H1 (cell line): ENCODE results near the gene CACNB4. TPM values are rescaled to one million over a fixed set of nuclear protein-coding genes. Genes with fewer than 3 reads are reported as not detected.

Source experiments
- CTCF ChIA-PET: fragments of 300-600 bp; sonication (Branson Sonifier 250); formaldehyde crosslinking; loops from one replicate; lab custom pipeline; 2021; ENCODE audit not compliant: partially characterized antibody; lab: Charles Lee
- POLR2A ChIA-PET: fragments of 300-600 bp; sonication (Branson Sonifier 250); formaldehyde crosslinking; loops from one replicate; lab custom pipeline; 2021; ENCODE audit warnings: inconsistent platforms; ENCODE audit not compliant: partially characterized antibody; lab: Charles Lee
- DNase-seq, 2 experiments: peaks; one replicate each; pipeline versions ENCODE4 v3.0.0 to v3.0.0-alpha.2; 2010 to 2022; ENCODE audit warnings: low spot score in 2 of 2, low read depth in 1 of 2, mixed read lengths in 1 of 2
- FAIRE-seq: peaks from 2 replicates; lab custom pipeline; 2011; peaks lifted over from hg19 to GRCh38; lab: Jason Lieb, UNC
- H2AFZ ChIP-seq: 2 replicates; pipeline ENCODE4 v1.8.1; 2012; ENCODE audit warnings: low read length, inconsistent platforms
- H2AK5ac ChIP-seq: 2 replicates; pipeline ENCODE4 v1.6.1; 2013; ENCODE audit warnings: low read depth, low read length
- H2BK120ac ChIP-seq: replicated peaks from 2 replicates; pipeline ENCODE3; 2013; ENCODE audit warnings: low read depth, low read length, inconsistent platforms
- H2BK12ac ChIP-seq: 2 replicates; pipeline ENCODE4 v1.6.1; 2013; ENCODE audit warnings: low read depth, low read length
- H2BK15ac ChIP-seq: 2 replicates; pipeline ENCODE4 v1.6.1; 2013; ENCODE audit warnings: low read length
- H2BK20ac ChIP-seq: 2 replicates; pipeline ENCODE4 v1.6.1; 2013; ENCODE audit warnings: low read length
- H2BK5ac ChIP-seq: 2 replicates; pipeline ENCODE4 v1.6.1; 2013; ENCODE audit warnings: low read depth, low read length
- H3K14ac ChIP-seq: 2 replicates; pipeline ENCODE4 v1.6.1; 2013; ENCODE audit warnings: inconsistent platforms; ENCODE audit not compliant: insufficient read length
- H3K18ac ChIP-seq: 2 replicates; pipeline ENCODE4 v1.6.1; 2013; ENCODE audit warnings: low read length; ENCODE audit errors: extremely low read depth
- H3K23ac ChIP-seq: 2 replicates; pipeline ENCODE4 v1.6.1; 2013; ENCODE audit warnings: inconsistent platforms; ENCODE audit not compliant: insufficient read length
- H3K23me2 ChIP-seq: 2 replicates; pipeline ENCODE4 v1.6.1; 2013; ENCODE audit warnings: low read depth, low read length
- H3K27ac ChIP-seq: 2 replicates; pipeline ENCODE4 v1.6.1; 2011; ENCODE audit warnings: low read depth, low read length, inconsistent platforms
- H3K27me3 ChIP-seq, 4 experiments: replicated peaks in 1 of 4; 1 replicate in 1 of 4; 2 replicates in 3 of 4; pipeline versions ENCODE4 v1.6.1 to v1.8.1; 2011 to 2013; ENCODE audit warnings: low read length in 3 of 4, mild to moderate bottlenecking in 3 of 4, inconsistent platforms in 2 of 4, mixed read lengths in 2 of 4, moderate library complexity in 1 of 4; ENCODE audit not compliant: control insufficient read depth in 3 of 4, insufficient read depth in 3 of 4; ENCODE audit errors: extremely low read depth in 1 of 4
- H3K36me3 ChIP-seq, 4 experiments: 2 replicates each; pipeline versions ENCODE4 v1.6.1 to v1.8.1; 2011 to 2013; ENCODE audit warnings: mild to moderate bottlenecking in 4 of 4, low read length in 3 of 4, moderate library complexity in 2 of 4, control low read depth in 1 of 4, inconsistent platforms in 1 of 4; ENCODE audit not compliant: insufficient read depth in 4 of 4, control insufficient read depth in 2 of 4
- H3K4ac ChIP-seq: replicated peaks from 2 replicates; pipeline ENCODE3; 2013; ENCODE audit warnings: low read length, low read depth, mixed read lengths, inconsistent platforms; ENCODE audit not compliant: insufficient read length
- H3K4me1 ChIP-seq, 4 experiments: replicated peaks in 1 of 4; 1 replicate in 1 of 4; 2 replicates in 3 of 4; pipeline versions ENCODE4 v1.6.1 to v1.8.1; 2011 to 2013; ENCODE audit warnings: low read length in 3 of 4, inconsistent platforms in 2 of 4, mixed read lengths in 1 of 4; ENCODE audit not compliant: insufficient read depth in 4 of 4, control insufficient read depth in 3 of 4
- H3K4me2 ChIP-seq, 2 experiments: 2 replicates each; pipeline versions ENCODE4 v1.6.1 to v1.8.1; 2011 to 2013; ENCODE audit warnings: low read depth in 2 of 2, low read length in 2 of 2, control low read depth in 1 of 2, inconsistent platforms in 1 of 2, mild to moderate bottlenecking in 1 of 2; ENCODE audit not compliant: insufficient read depth in 1 of 2
- H3K4me3 ChIP-seq, 4 experiments: fragments of 200-600, 300-600 bp in 1 of 4; sonication (generic), shearing (Covaris generic), sonication (Bioruptor Twin) in 1 of 4; 2 replicates each; pipeline versions ENCODE4 v1.5.1 to v1.8.1; 2011 to 2016; ENCODE audit warnings: low read length in 4 of 4, low read depth in 3 of 4, control low read depth in 2 of 4, inconsistent platforms in 2 of 4, mild to moderate bottlenecking in 2 of 4, mixed read lengths in 1 of 4, moderate library complexity in 1 of 4; ENCODE audit not compliant: insufficient read depth in 2 of 4; ENCODE audit errors: extremely low read depth in 1 of 4
- H3K56ac ChIP-seq: replicated peaks from 2 replicates; pipeline ENCODE3; 2013; ENCODE audit warnings: low read depth, mild to moderate bottlenecking, mixed read lengths, low read length, inconsistent platforms; ENCODE audit not compliant: insufficient read length
- H3K79me1 ChIP-seq: 2 replicates; pipeline ENCODE4 v1.6.1; 2013; ENCODE audit warnings: low read depth, low read length, control low read depth
- H3K79me2 ChIP-seq, 2 experiments: 2 replicates each; pipeline versions ENCODE4 v1.6.1 to v1.8.1; 2012 to 2013; ENCODE audit warnings: low read length in 2 of 2, mild to moderate bottlenecking in 2 of 2, inconsistent platforms in 1 of 2; ENCODE audit not compliant: insufficient read depth in 2 of 2, control insufficient read depth in 1 of 2
- H3K9ac ChIP-seq, 4 experiments: replicated peaks in 1 of 4; 1 replicate in 1 of 4; 2 replicates in 3 of 4; pipeline versions ENCODE4 v1.6.1 to v1.8.1; 2011 to 2013; ENCODE audit warnings: low read depth in 3 of 4, low read length in 3 of 4, control low read depth in 2 of 4, mild to moderate bottlenecking in 2 of 4, moderate library complexity in 2 of 4, inconsistent platforms in 1 of 4; ENCODE audit errors: extremely low read depth in 1 of 4
- H3K9me3 ChIP-seq, 2 experiments: 2 replicates each; pipeline versions ENCODE4 v1.6.1 to v1.8.1; 2012 to 2013; ENCODE audit warnings: mild to moderate bottlenecking in 2 of 2, moderate library complexity in 2 of 2, control low read depth in 1 of 2, inconsistent platforms in 1 of 2, low read depth in 1 of 2, low read length in 1 of 2, mixed read lengths in 1 of 2; ENCODE audit not compliant: insufficient read depth in 2 of 2
- H4K20me1 ChIP-seq, 2 experiments: replicated peaks in 1 of 2; 2 replicates each; pipeline versions ENCODE3 to v1.8.1; 2011 to 2013; ENCODE audit warnings: inconsistent platforms in 2 of 2, low read length in 2 of 2, mild to moderate bottlenecking in 1 of 2; ENCODE audit not compliant: insufficient read depth in 2 of 2, control insufficient read depth in 1 of 2
- H4K5ac ChIP-seq: 2 replicates; pipeline ENCODE4 v1.6.1; 2013; ENCODE audit warnings: low read length, low read depth, mixed read lengths, inconsistent platforms; ENCODE audit not compliant: insufficient read length
- H4K8ac ChIP-seq: 2 replicates; pipeline ENCODE4 v1.8.0; 2013; ENCODE audit warnings: mild to moderate bottlenecking, moderate library complexity, low read length, inconsistent platforms; ENCODE audit not compliant: insufficient read depth; ENCODE audit errors: extremely low read depth
- H4K91ac ChIP-seq: replicated peaks from 2 replicates; pipeline ENCODE3; 2013; ENCODE audit warnings: low read length, mixed read lengths, inconsistent platforms; ENCODE audit not compliant: insufficient read length
- ATF2 ChIP-seq: IDR thresholded peaks from 2 replicates; pipeline ENCODE4 v1.6.1; 2012; ENCODE audit warnings: low read length, inconsistent platforms
- CEBPB ChIP-seq: IDR thresholded peaks from 2 replicates; pipeline ENCODE4 v1.6.1; 2012; ENCODE audit warnings: low read depth, low read length
- CHD1 ChIP-seq: IDR thresholded peaks from 2 replicates; pipeline ENCODE4 v1.6.1; 2012; ENCODE audit warnings: low read depth, low read length, improper control_type of control experiment
- CTCF ChIP-seq, 3 experiments: IDR thresholded peaks; 1 replicate in 2 of 3; 2 replicates in 1 of 3; pipeline versions ENCODE4 v1.5.1 to v1.6.1; 2011; ENCODE audit warnings: low read length in 3 of 3, mild to moderate bottlenecking in 3 of 3, inconsistent platforms in 2 of 3, low read depth in 1 of 3, moderate library complexity in 1 of 3; ENCODE audit not compliant: insufficient read depth in 1 of 3; ENCODE audit errors: control extremely low read depth in 1 of 3
- KDM4A ChIP-seq: IDR thresholded peaks from one replicate; pipeline ENCODE4 v1.7.1; 2012; ENCODE audit warnings: low read depth, mild to moderate bottlenecking, moderate library complexity, low read length, inconsistent platforms; ENCODE audit not compliant: severe bottlenecking
- RAD21 ChIP-seq, 2 experiments: IDR thresholded peaks in 1 of 2; conservative IDR thresholded peaks in 1 of 2; 2 replicates each; pipeline ENCODE4 v1.6.1; 2011; ENCODE audit warnings: low read depth in 2 of 2, low read length in 2 of 2, improper control_type of control experiment in 1 of 2, inconsistent platforms in 1 of 2, mild to moderate bottlenecking in 1 of 2, moderate library complexity in 1 of 2
- SIX5 ChIP-seq: IDR thresholded peaks from 2 replicates; pipeline ENCODE4 v1.6.1; 2011; ENCODE audit warnings: mild to moderate bottlenecking, low read depth, low read length
- YY1 ChIP-seq: IDR thresholded peaks from 2 replicates; pipeline ENCODE4 v1.6.1; 2011; ENCODE audit warnings: low read depth, mild to moderate bottlenecking, low read length
- WGBS, 2 experiments: shearing (Covaris generic) in 1 of 2; methylation state at CpG; one replicate each; pipeline versions ENCODE4 v1.1.6 to v1.1.7; 2013 to 2015; ENCODE audit warnings: low lambda C conversion rate in 2 of 2, mixed read lengths in 2 of 2, inconsistent platforms in 1 of 2, low coverage in 1 of 2, missing lambda C conversion rate in 1 of 2; ENCODE audit not compliant: insufficient replicate concordance in 2 of 2, insufficient coverage in 1 of 2, insufficient read length in 1 of 2; ENCODE audit errors: extremely low coverage in 1 of 2, missing lambda C conversion rate in 1 of 2; 5-methylcytosine and 5-hydroxymethylcytosine counted together
- polyA plus RNA-seq, 7 experiments: library from polyadenylated mRNA; depleted of rRNA in 3 of 7; stranded (reverse) in 5 of 7; unstranded in 2 of 7; fragments of >200 nt in 5 of 7; fragments of 200-250 nt in 2 of 7; gene quantifications; 1 replicate in 5 of 7; 2 replicates in 1 of 7; 4 replicates in 1 of 7; pipeline versions ENCODE4 v1.2.1 to v1.2.3, GENCODE V29; 2011 to 2013; ENCODE audit warnings: missing spikeins in 2 of 7, mixed read lengths in 2 of 7
- total RNA-seq: library from RNA; stranded (reverse); fragmentation: NEBNext Ultra II Directional; extraction: Animal tissue kit (Norgen Biotek cat#: 25700); gene quantifications from 2 replicates; pipeline ENCODE4 v1.2.1, GENCODE V29; 2021

Gene CACNB4
- total and polyA plus RNA-seq, 2 of the 8 experiments (the other 6 are each of a cell fraction or from before 2014, with no cell fraction given) = 2.0 to 4.0 TPM

DNA sequence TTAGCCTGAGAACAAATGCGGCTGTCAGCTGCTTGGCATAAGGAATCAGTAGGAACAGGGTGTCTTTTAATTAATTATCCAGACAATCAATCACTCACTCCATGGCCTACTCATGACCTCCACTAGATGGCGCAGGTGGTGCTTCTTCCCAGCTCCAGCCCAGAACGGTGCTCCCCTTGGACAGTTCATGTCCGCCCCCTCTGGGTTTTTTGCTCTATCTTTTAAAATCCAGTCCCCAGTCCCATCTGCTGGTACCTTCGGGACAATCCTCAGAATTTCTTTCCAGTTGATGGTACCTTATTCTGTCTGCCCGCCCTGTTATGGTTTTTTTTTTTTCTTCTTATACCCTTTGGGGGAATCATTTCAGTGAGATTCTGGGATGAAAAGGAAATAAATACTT, 99.8 kb downstream of the CACNB4 start:
- Histone ChIP-seq H3K9me3 (no peaks in the 10 kb centered on the region), H2BK120ac (no peak overlapping the region), H3K14ac (no peak overlapping the region), H2BK20ac (no peak overlapping the region), H3K27me3 (no peaks in the 10 kb centered on the region), H2AK5ac (no peak overlapping the region), H4K20me1 (no peaks in the 10 kb centered on the region), H3K9ac (no peak overlapping the region), H3K56ac (no peak overlapping the region), H3K23me2 (no peaks in the 10 kb centered on the region), H2AFZ (no peak overlapping the region), H3K4me2 (no peak overlapping the region), H3K36me3 (no peaks in the 10 kb centered on the region), H3K4me3 (no peak overlapping the region), H4K5ac (no peak overlapping the region), H3K4ac (no peak overlapping the region), H3K79me1 (no peaks in the 10 kb centered on the region), H3K79me2 (no peaks in the 10 kb centered on the region), H3K4me1 (peaks cover 2 to 11% (median 5%) of the 10 kb centered on the region in 4 experiments; a peak in 5 of 7 replicates), H4K8ac (no peak overlapping the region), H2BK15ac (no peak overlapping the region), H3K27ac (no peak overlapping the region), H3K23ac (no peak overlapping the region), H4K91ac (no peak overlapping the region), H3K18ac (no peak overlapping the region)
- CTCF ChIA-PET = interaction anchor here (0.5 to 7.5 kb wide), 38 partner anchors 11 to 1363 kb away, joined by 3 to 67 read pairs (median 4); partner anchors contain the start of genes ARL5A and STAM2
- peak in 1 of 2 experiments; percentile 79 for DNase-seq
- POLR2A ChIA-PET = no interaction called here
- peak; percentile 92 for FAIRE-seq
- TF ChIP-seq RAD21 (IDR thresholded peaks at IDR 0.05 in 1 of 2, conservative IDR thresholded peaks at IDR 0.05 in 1 of 2; ENCODE audit: low read depth in 2 of 2, low read length in 2 of 2) (peak; percentile 70 to 76), CHD1 (no peak), CEBPB (no peak), ATF2 (no peak), SIX5 (no peak), YY1 (peak; percentile 56; the same call in 1 of the 2 replicates), KDM4A (no peak), CTCF (IDR thresholded peaks at IDR 0.05; ENCODE audit: control extremely low read depth in 1 of 3, insufficient read depth in 1 of 3, low read depth in 1 of 3, low read length in 3 of 3) (peak; percentile 88 to 95 (median 92))
- TF ChIP-seq, all 59 proteins: peak for 3
- H2BK12ac ChIP-seq = no peak overlapping the region
- 42% methylated on average over 6 of the region's 6 CpGs; no CpG with 5 or more reads in 1 of the 2 experiments for WGBS, 2 experiments
- no peak overlapping the region for H2BK5ac ChIP-seq
